IPS DF 4.7 (cell line): ENCODE results near the gene TRMT10A.
"Not testable (repeated sequence)": the region's sequence is repeated elsewhere in the genome, so short reads cannot be mapped to it uniquely, and the experiment has no call there.

Experiments
- DNase-seq: peaks from one replicate; pipeline ENCODE4 v3.0.0-alpha.2; 2013; ENCODE audit warnings: low spot score; ENCODE audit errors: extremely low read depth

TRMT10A gene

DNA sequence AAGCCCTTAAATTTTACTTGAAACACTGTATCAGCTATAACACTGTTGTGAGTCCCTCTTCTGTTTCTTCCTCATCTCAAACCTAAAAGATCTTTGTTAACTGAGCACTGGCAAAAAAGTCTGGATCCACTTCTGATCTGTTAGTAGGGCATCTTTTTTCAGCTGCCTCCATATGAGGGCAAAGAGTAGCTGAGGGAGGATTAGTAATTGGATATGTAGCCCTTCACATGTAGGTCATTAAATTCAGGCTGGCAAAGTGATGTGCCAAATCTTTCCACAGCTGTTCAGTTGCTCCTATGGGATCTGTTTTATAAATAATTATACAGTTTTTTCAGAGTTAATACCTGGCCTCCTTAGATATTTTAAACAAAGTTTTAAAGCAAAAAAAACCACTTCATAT, 1.1 kb upstream of the TRMT10A start:
- DNase-seq: no peak

DNA sequence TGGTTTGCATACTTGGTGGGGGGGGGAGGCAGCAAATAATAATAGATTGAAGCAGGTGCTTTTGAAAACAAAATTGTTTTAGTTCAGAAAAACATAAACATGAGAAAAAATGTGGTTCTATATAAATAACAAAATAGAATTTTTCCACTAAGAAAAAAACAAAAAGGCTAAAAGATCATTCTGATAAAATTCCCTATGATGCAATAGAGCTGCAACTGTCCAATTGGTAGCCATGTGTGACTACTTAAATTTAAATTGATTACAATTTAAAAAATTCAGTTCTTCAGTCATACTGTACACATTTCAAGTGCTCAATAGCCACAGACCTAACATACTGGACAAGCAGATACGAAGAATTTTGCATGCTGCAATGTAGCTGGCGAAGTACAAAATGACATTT, 11.0 kb downstream of the TRMT10A start:
- DNase-seq: no peak

DNA sequence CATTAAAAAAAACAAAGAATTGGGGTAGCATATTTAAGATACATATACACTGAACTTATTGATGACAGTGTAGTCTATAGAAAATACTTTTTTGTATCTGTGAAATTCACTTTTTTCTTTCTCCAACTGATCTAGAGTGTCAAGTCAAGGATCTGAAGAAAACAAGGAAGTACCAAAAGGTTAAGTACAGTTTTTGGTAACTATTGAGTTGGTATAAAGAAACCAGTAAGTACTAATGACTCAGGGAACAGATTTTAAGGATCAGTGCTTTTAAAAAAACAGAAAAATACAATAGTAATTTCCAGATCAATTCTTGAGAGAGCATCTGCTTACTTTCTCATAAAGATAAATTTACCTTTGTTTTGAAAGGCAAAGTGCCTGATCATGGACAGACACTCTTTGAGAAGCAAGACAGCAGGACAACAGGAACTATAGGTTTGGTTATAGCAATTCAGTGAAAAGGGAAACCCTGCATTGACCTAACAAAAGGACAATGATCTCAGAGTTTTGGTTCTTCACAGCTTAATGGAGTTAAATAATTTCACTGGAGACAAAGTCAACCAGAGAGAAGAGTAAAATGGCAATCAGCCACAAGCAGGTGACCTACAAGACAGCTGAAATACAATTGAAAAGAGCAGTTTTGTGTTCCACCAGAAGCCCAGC, 23.4 kb downstream of the TRMT10A start:
- DNase-seq: no peak

- DNase-seq: no peak
Measured at GRCh38 chr4:99537674-99538073, 26.2 kb downstream of the TRMT10A start.

DNA sequence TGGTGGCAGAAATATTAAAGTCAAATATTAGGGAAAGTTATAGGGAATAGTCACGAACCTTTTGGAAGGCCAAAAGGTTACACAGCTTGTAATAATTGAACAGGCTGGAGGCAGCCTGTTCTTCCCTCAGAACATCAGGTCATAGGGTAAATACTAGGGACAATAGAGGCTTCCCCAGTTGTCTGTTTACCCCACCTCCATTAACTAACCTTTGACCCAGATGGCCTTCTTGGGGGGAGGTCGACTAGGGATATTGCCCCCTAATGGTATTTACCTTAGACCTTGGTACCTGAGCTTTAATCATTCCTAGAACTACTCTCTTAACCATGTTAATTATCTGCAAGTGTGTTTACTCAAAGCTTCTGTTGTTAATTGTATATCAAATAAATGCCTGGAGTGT, 27.0 kb downstream of the TRMT10A start:
- DNase-seq: no peak

- no peak for DNase-seq
Measured at GRCh38 chr4:99536271-99536670, 27.6 kb downstream of the TRMT10A start.

DNA sequence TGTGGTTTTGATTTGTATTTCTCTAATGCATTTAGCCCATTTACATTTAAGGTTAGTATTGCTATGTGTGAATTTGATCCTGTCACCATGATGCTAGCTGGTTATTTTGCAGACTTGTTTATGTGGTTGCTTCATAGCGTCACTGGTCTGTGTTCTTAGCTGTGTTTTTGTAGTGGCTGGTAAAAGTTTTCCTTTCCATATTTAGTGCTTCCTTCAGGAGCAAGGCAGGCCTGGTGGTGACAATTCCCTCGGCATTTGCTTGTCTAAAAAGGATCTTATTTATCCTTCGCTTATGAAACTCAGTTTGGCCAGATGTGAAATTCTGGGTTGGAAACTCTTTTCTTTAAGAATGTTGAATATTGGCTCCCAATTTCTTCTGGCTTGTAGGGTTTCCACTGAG, 29.1 kb downstream of the TRMT10A start:
- not testable (repeated sequence) for DNase-seq

GRCh38 chr4:99529956-99530355, 33.9 kb downstream of the TRMT10A start:
- DNase-seq: no peak

- DNase-seq: no peak
Measured at GRCh38 chr4:99529228-99529627, 34.6 kb downstream of the TRMT10A start.

GRCh38 chr4:99518601-99519295, 45.1 kb downstream of the TRMT10A start:
- no peak for DNase-seq

DNA sequence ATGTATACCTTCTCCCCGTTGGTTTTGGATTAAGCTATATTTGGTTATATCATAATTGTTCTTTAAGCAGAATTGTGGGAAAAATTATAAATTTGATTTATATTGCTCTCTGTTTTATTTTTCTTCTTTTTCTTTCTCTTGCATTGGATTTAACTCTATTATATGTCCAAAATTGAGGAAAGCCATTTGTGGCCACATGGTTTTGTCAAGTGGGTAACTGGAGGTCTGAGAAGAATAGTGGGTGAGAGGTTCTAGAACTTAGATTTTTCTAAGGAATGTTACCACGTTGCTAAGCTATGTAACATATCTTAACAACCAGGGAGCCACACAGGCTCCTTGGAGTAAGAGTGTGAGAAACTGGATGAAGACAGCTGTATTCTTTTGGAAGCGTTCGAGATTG, 53.1 kb downstream of the TRMT10A start, which contains the start of gene C4orf17:
TSS of gene C4orf17 (plus strand) at position 301 of the 400 bp plus-strand sequence. CDS start 2,061 bp downstream, outside the sequence.
- no peak for DNase-seq

GRCh38 chr4:99507762-99508161, 56.1 kb downstream of the TRMT10A start:
- no peak for DNase-seq

DNA sequence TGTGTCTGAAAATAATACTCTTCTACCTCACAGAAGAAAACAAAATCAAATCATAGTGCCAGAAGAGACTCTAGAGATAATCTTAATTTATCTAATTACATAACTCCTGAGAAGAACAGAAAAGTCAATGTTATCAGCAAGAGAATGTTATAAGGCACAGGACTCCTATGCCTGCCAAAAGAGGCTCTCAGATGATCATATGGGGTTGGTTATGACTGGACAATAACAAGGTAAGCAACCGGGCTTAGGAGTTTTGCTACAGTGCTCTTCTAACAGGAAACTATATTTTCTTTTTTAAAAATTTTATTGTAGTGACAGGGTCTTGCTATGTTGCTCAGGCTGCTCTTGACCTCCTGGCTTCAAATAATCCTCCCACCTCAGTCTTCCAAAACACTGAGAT, 56.5 kb downstream of the TRMT10A start:
- DNase-seq: no peak

GRCh38 chr4:99506781-99507180, 57.1 kb downstream of the TRMT10A start:
- no peak for DNase-seq

DNA sequence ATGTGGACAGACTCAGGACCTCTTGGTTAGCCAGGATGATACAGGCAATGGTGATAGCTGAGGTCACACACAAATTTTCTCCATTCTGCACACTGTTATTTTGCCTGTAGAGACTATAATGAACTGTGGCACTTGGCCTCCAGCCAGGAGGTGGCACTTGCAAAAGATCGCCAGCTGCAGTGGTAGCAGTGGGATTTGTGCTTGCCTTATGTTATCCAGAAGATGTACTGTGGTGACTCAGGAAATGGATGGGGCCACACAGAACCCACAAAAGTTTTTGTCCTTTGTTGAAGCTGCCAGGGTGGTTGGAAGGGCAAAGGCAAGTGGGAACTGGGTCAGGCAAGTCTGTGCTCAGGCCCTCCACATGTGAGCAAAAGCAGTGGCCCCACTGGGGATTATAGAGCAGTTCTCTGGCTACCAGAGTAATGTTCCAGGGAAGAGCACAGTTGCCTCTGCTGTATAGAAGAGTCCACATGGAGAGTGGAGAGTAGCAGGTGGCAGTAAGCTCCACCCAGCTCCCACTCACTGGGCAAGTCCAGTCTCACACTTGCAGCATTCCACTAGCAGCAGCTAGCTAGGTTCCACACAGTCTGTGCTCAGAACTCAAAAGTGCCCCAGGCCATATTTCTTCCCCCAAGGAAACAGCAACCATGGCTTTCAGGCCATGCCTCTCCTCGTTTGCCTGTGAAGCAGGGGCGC, 58.9 kb downstream of the TRMT10A start:
- no peak for DNase-seq
